Adrenal gland (tissue), 12 donors: ENCODE data around the gene PTGER3. TPM values are rescaled to one million over a fixed set of nuclear protein-coding genes. Genes with fewer than 3 reads are reported as not detected.
A peak's percentile ranks its signal among the peaks of the same experiment; 100 is the strongest.
"Not testable (repeated sequence)": the region's sequence is repeated elsewhere in the genome, so short reads cannot be mapped to it uniquely, and the experiment has no call there.

ENCODE experiments used
- DNase-seq, 7 donors: peaks; one replicate each; pipeline ENCODE4 v3.0.0-alpha.2; 2019 to 2020
- H3K27ac ChIP-seq, 5 donors: fragments of 200-600 bp; sonication (generic) in 4 of 5; 1 replicate in 3 of 5; 2 replicates in 2 of 5; pipeline versions ENCODE4 v1.5.1 to v1.8.0; 2016 to 2020; ENCODE audit warnings: mild to moderate bottlenecking in 1 of 5
- H3K27me3 ChIP-seq: fragments of 200-600 bp; 2 replicates; pipeline ENCODE4 v1.8.0; 2021
- H3K36me3 ChIP-seq, 2 donors: fragments of 200-600 bp; replicated peaks in 1 of 2; 1 replicate in 1 of 2; 2 replicates in 1 of 2; pipeline versions ENCODE4 v1.5.1 to v1.8.0; 2018 to 2022
- H3K4me1 ChIP-seq, 2 donors: fragments of 200-600 bp; replicated peaks in 1 of 2; 1 replicate in 1 of 2; 2 replicates in 1 of 2; pipeline versions ENCODE4 v1.5.1 to v1.8.0; 2018 to 2021
- H3K4me3 ChIP-seq, 4 donors: fragments of 200-600 bp; sonication (generic) in 3 of 4; one replicate each; pipeline ENCODE4 v1.5.1; 2016 to 2018
- H3K9me3 ChIP-seq, 3 donors: fragments of 200-600 bp; sonication (generic) in 1 of 3; replicated peaks in 1 of 3; 1 replicate in 2 of 3; 2 replicates in 1 of 3; pipeline versions ENCODE4 v1.5.1 to v1.8.0; 2016 to 2021
- CTCF ChIP-seq, 6 experiments: fragments of 450-650 bp in 4 of 6; fragments of 200-600 bp in 2 of 6; sonication (generic) in 1 of 6; IDR thresholded peaks; 1 replicate in 5 of 6; 2 replicates in 1 of 6; pipeline versions ENCODE4 v1.5.1 to v1.8.0; 2016 to 2021; ENCODE audit warnings: antibody characterized with exemption in 6 of 6, mild to moderate bottlenecking in 2 of 6, moderate library complexity in 1 of 6
- POLR2A ChIP-seq, 2 donors: fragments of 450-650 bp; IDR thresholded peaks; one replicate each; pipeline ENCODE4 v1.6.1; 2017; ENCODE audit warnings: antibody characterized with exemption in 2 of 2, mild to moderate bottlenecking in 2 of 2, moderate library complexity in 1 of 2
- WGBS, 4 donors: extraction: QIAGEN DNeasy Blood & Tissue Kit in 2 of 4; methylation state at CpG; one replicate each; pipeline versions ENCODE4 v1.1.5 to v1.1.7; 2013 to 2017; 5-methylcytosine and 5-hydroxymethylcytosine counted together
- intact Hi-C, 2 donors: fragments of 100-400 bp; cut with DNase I; formaldehyde crosslinking; loops; one replicate each; pipeline versions ENCODE4 v1.14.1 to v1.15.0; 2022 to 2023
- polyA plus RNA-seq, 3 donors: library from polyadenylated mRNA; stranded (reverse); fragments of 200-250 nt in 2 of 3; fragments of 350-450 nt in 1 of 3; fragmentation: Illumina TruSeq in 1 of 3; extraction: RNeasy Lipid Tissue Mini Kit (QIAGEN cat#74804) in 1 of 3; gene quantifications; one replicate each; pipeline ENCODE4 v1.2.3, GENCODE V29; 2013 to 2014
- total RNA-seq, 9 donors: library from RNA; depleted of rRNA in 4 of 9; stranded (reverse); fragments of >200 nt in 4 of 9; fragments of 120-200 nt in 1 of 9; fragmentation: NEBNext Ultra II Directional in 1 of 9; extraction: Animal tissue kit (Norgen Biotek cat#: 25700) in 1 of 9; gene quantifications; one replicate each; pipeline versions ENCODE4 v1.1.0 to v1.2.4, GENCODE V29; 2013 to 2023
- donor health status: healthy with polysubstance abuse.
- donor health status: Bipolar disorder and iron deficiency.
- donor health status: DM: yes; HTN: yes; CAD: no.
- donor health status: DM: no; HTN: no; CAD: no.
- donor health status: DM: no; HTN: no; CAD: no.
- donor health status: DM: yes; HTN: yes; CAD: no.

The PTGER3 gene
- total and polyA plus RNA-seq, 12 donors: 1.1 to 31.4 (median 10.6) TPM

DNA sequence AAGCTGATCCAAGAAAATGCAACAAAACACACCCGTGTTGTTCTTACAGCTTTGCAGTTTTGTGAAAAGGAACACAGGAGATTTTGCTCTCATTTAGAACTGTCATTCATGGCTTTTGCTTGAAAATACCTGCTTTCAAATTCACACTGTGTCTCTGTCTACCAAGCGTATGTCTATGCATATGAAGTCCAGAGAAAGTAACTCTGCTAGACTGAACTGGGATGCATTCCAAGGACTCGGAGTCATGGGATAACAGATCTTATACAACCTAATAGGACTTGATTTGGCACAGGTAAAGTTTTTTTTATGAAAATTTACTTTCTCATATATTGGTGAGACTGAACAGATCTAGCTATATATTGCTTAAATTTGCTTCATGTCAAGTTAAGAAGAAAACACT lies 102.4 kb downstream of the PTGER3 start:
- no peak overlapping the region for H3K4me3 ChIP-seq
- H3K27ac ChIP-seq: no peak overlapping the region
- H3K27me3 ChIP-seq: no peaks in the 10 kb centered on the region
- intact Hi-C loops: no loop called here
- no peak for TF ChIP-seq POLR2A (IDR thresholded peaks at IDR 0.05)
- TF ChIP-seq CTCF (IDR thresholded peaks at IDR 0.05): no peak
- WGBS, 4 donors: 63 to 70% (median 66%) methylated on average over 3 of the region's 3 CpGs
- peak in 1 of 7 donors; percentile 26 for DNase-seq
- peaks cover 0 to 5% of the 10 kb centered on the region in 2 donors for H3K4me1 ChIP-seq
- H3K36me3 ChIP-seq: no peaks in the 10 kb centered on the region
- no peaks in the 10 kb centered on the region for H3K9me3 ChIP-seq

DNA sequence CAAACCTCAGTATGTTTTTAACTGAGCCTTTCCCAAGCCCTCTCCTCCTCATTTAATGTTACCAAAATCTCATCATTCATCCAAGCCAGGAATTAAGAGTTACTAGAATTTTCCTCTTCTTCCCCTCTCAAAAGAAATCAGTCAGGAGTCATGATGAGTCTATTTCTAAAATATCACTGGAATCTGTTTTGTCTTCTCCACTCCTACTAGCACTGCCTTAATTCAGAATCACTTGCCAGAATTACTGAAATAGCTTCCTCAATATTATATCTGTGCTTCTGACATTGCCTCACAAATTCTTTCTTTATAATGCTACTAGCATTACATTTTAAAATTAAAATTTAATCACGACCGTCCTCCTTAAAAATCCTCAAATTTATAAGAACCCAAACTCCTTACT lies 106.1 kb downstream of the PTGER3 start:
- no peak overlapping the region for H3K27ac ChIP-seq
- no peaks in the 10 kb centered on the region for H3K27me3 ChIP-seq
- TF ChIP-seq POLR2A (IDR thresholded peaks at IDR 0.05) (no peak), CTCF (IDR thresholded peaks at IDR 0.05) (no peak)
- no peaks in the 10 kb centered on the region for H3K36me3 ChIP-seq
- no peak for DNase-seq
- WGBS, 4 donors: 74 to 81% (median 78%) methylated on average over 2 of the region's 2 CpGs
- H3K9me3 ChIP-seq: no peaks in the 10 kb centered on the region
- H3K4me3 ChIP-seq: no peak overlapping the region
- intact Hi-C loops: no loop called here
- no peaks in the 10 kb centered on the region for H3K4me1 ChIP-seq

GRCh38 chr1:70940398-70940797 lies 107.2 kb downstream of the PTGER3 start:
- WGBS, 4 donors: 45 to 55% (median 49%) methylated on average over 2 of the region's 2 CpGs
- H3K4me3 ChIP-seq, intact Hi-C loops, H3K27ac ChIP-seq, H3K9me3 ChIP-seq, H3K4me1 ChIP-seq, H3K27me3 ChIP-seq, DNase-seq, H3K36me3 ChIP-seq: not testable (repeated sequence)

DNA sequence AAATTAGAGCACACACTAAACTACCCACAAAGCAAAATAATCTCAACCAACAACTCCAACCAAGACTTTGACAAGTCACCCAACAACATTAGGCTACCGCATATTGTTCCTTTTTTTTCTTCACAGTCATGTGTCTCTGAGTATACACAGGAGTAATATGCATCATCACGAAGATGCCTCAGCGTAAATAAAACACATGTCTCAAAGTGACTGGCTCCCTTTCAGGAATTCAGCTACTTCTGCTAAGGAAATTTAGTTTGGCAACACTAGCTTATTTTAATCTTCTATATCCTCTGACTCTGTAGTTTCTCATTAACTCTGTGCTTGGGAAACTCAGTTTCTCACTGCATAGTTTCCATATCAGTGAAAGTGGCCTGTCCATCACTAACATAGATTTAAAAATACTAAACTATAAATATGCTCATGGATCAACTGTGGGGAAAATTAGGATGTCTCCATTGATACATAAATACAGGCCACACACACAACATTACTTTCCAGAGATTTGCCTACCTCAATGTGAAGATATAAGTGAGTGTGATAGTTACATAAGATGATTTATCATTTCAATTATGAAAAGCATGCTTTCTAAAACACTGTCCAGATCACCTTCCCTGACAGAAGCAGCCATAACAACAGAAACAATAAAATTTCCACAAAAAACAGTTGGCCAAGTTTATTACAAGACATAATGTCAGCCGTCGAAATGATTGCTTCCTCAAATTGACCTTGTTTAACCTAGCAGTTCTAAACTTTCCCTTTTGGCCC lies 113.2 kb downstream of the PTGER3 start:
- intact Hi-C loops: no loop called here
- Histone ChIP-seq H3K9me3 (no peaks in the 10 kb centered on the region), H3K27ac (no peak overlapping the region), H3K4me3 (no peak overlapping the region), H3K27me3 (no peaks in the 10 kb centered on the region), H3K36me3 (no peaks in the 10 kb centered on the region), H3K4me1 (peaks cover 2 to 4% of the 10 kb centered on the region in 2 donors)
- 56 to 63% (median 60%) methylated on average over 5 of the region's 5 CpGs for WGBS, 4 donors
- no peak for DNase-seq
- no peak for TF ChIP-seq CTCF (IDR thresholded peaks at IDR 0.05)
- no peak for TF ChIP-seq POLR2A (IDR thresholded peaks at IDR 0.05)

DNA sequence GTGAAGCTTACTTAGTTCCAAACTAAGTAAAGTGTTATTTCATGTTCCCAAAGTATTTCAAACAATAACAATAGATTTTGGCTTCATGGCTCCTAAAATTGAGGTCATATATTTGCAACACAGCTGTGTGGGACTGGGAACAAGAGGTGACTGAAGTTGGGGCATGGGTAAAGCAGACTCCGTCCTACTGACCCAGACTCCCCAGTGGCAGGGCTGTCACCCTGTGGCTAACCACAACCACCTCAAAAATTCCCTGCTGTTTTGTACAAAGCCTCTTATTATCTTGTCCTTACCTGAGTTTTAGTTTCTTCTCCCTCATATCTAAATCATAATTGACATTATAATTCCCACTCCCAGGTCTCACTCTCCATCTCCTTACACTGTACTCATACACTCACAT lies 117.6 kb downstream of the PTGER3 start:
- TF ChIP-seq CTCF (IDR thresholded peaks at IDR 0.05): no peak
- H3K27ac ChIP-seq: no peak overlapping the region
- H3K9me3 ChIP-seq: no peaks in the 10 kb centered on the region
- no peaks in the 10 kb centered on the region for H3K27me3 ChIP-seq
- DNase-seq: no peak
- WGBS, 4 donors: 29 to 67% (median 56%) methylated on average over 1 of the region's 1 CpG
- no peaks in the 10 kb centered on the region for H3K36me3 ChIP-seq
- H3K4me1 ChIP-seq: peaks cover 9% of the 10 kb centered on the region in 2 donors
- no peak overlapping the region for H3K4me3 ChIP-seq
- intact Hi-C loops: no loop called here
